ENCODE results near the gene CFAP410. TPM values are rescaled to one million over a fixed set of nuclear protein-coding genes. Genes with fewer than 3 reads are reported as not detected.

The CFAP410 gene
- total RNA-seq, result 6.3 and 7.2 TPM in 2 replicates
- 12.2 and 15.0 TPM in 2 replicates for polyA plus RNA-seq
- polyA plus RNA-seq (2011; cell fraction: cytosol; rRNA removed), result 3.5 and 7.6 TPM in 2 replicates
- 21.7 and 24.7 TPM in 2 replicates for polyA plus RNA-seq (2011; cell fraction: nucleus; rRNA removed)
- 4.7 and 7.1 TPM in 2 replicates for polyA plus RNA-seq (2012)
- 3.0 and 3.7 TPM in 2 replicates for polyA minus RNA-seq
- 6.3 TPM for polyA minus RNA-seq (2011; cell fraction: cytosol; rRNA and poly(A)+ RNA removed)
- polyA minus RNA-seq (2011; cell fraction: nucleus; rRNA and poly(A)+ RNA removed), result 5.0 and 13.1 TPM in 2 replicates
- Bru-seq, nascent RNA, result percentile 37 among the genes with signal in this experiment
- percentile 47 among the genes with signal in this experiment for BruChase-seq, experiment 1, labeled RNA remaining after a 6-hour chase
- percentile 49 among the genes with signal in this experiment for BruChase-seq, experiment 2, labeled RNA remaining after a 2-hour chase
- long read RNA-seq, partial matches to known transcripts, result 4 of 7 reads
- long read RNA-seq, other reads (novel, unspliced or antisense), result 3 of 7 reads

GRCh38 chr21:44338971-44339910, at the start of gene CFAP410:
CFAP410 (minus strand) TSS chr21:44339390; CDS start chr21:44339194, 196 bp downstream.
- Histone ChIP-seq H3K27me3 (ENCODE audit: control insufficient read depth in 2 of 2, insufficient read depth in 2 of 2, low read length in 2 of 2) (no peaks in the 10 kb centered on the region), H3K9ac (replicated peaks; ENCODE audit: extremely low read depth, insufficient read depth, low read length) (peak within 1 kb of the TSS; percentile 94), H3K27ac (ENCODE audit: insufficient read depth, low read depth, low read length) (peak within 1 kb of the TSS; percentile 92), H3K9me1 (replicated peaks; ENCODE audit: control insufficient read depth, extremely low read depth, insufficient read depth, low read length) (no peaks in the 10 kb centered on the region), H2AFZ (ENCODE audit: low read depth, low read length) (peak within 1 kb of the TSS; percentile 93), H3K9me3 (replicated peaks; ENCODE audit: control insufficient read depth, insufficient read depth, low read length) (no peaks in the 10 kb centered on the region), H3K4me3 (replicated peaks in 1 of 3; ENCODE audit: insufficient read depth in 1 of 3, low read depth in 1 of 3, low read length in 3 of 3) (peak within 1 kb of the TSS; percentile 63 to 87 (median 82)), H3K4me1 (ENCODE audit: control insufficient read depth, extremely low read depth, insufficient read depth, low read length) (peaks cover 14% of the 10 kb centered on the region), H3K4me2 (ENCODE audit: insufficient read depth, low read length) (peak within 1 kb of the TSS; percentile 99), H3K79me2 (ENCODE audit: control insufficient read depth, insufficient read depth, low read length) (no peaks in the 10 kb centered on the region), H4K20me1 (replicated peaks; ENCODE audit: control insufficient read depth, extremely low read depth, insufficient read depth, low read length) (no peaks in the 10 kb centered on the region), H3K36me3 (ENCODE audit: control insufficient read depth in 2 of 2, extremely low read depth in 1 of 2, insufficient read depth in 2 of 2, low read length in 2 of 2) (no peaks in the 10 kb centered on the region)
- intact Hi-C loops (cut with micrococcal nuclease) (loop anchor here (1.0 kb wide), 1 partner anchor 140 kb away; no protein-coding TSS in a partner anchor), dilution Hi-C loops (cut with MboI; ENCODE audit: extremely low pct_ligation_motif_present, low sequenced_read_pairs) (no loop called here)
- BruUV-seq (replicated peaks), result TSS peak; percentile 88
- FAIRE-seq (peak; percentile 96), DNase-seq (ENCODE audit: low read depth, low spot score) (peak; percentile 96)
- ChIA-PET CTCF (interaction anchor here (0.9 to 2.5 kb wide), 5 partner anchors 16 to 454 kb away, joined by 3 to 7 read pairs (median 4); no protein-coding TSS in a partner anchor), POLR2A (no interaction called here)
- TF ChIP-seq POLR2AphosphoS5 (IDR thresholded peaks at IDR 0.05; ENCODE audit: insufficient read depth, low read depth, low read length), result peak; percentile 89
- TF ChIP-seq FOS (IDR thresholded peaks at IDR 0.05; ENCODE audit: borderline replicate concordance, insufficient read depth, low read length), result no peak
- peak; percentile 82 for TF ChIP-seq POLR2A (IDR thresholded peaks at IDR 0.05; ENCODE audit: low read depth, low read length)

GRCh38 chr21:44384968-44385367, 45.8 kb upstream of the CFAP410 start:
- no peaks in the 10 kb centered on the region for H3K27me3 ChIP-seq (ENCODE audit: control insufficient read depth in 2 of 2, insufficient read depth in 2 of 2, low read length in 2 of 2)
- TF ChIP-seq MYC (IDR thresholded peaks at IDR 0.05; ENCODE audit: low read depth, low read length), result no peak
- no peak for TF ChIP-seq POLR2A (IDR thresholded peaks at IDR 0.05; ENCODE audit: low read depth, low read length)
- no peak for TF ChIP-seq MAX (IDR thresholded peaks at IDR 0.05; ENCODE audit: insufficient read depth, insufficient read length)
- TF ChIP-seq POLR2AphosphoS5 (IDR thresholded peaks at IDR 0.05; ENCODE audit: insufficient read depth, low read depth, low read length), result no peak
- TF ChIP-seq JUN (IDR thresholded peaks at IDR 0.05; ENCODE audit: borderline replicate concordance, insufficient read depth, insufficient read length, low read depth), result no peak
- no peak for TF ChIP-seq EZH2 (IDR thresholded peaks at IDR 0.05; ENCODE audit: borderline replicate concordance, low read depth, low read length, severe bottlenecking)
- H2AFZ ChIP-seq (ENCODE audit: low read depth, low read length), result no peak overlapping the region
- DNase-seq (ENCODE audit: low read depth, low spot score) (no peak), FAIRE-seq (no peak)
- H4K20me1 ChIP-seq (replicated peaks; ENCODE audit: control insufficient read depth, extremely low read depth, insufficient read depth, low read length), result no peaks in the 10 kb centered on the region
- H3K9ac ChIP-seq (replicated peaks; ENCODE audit: extremely low read depth, insufficient read depth, low read length), result no peak overlapping the region
- intact Hi-C loops (cut with micrococcal nuclease) (no loop called here), dilution Hi-C loops (cut with MboI; ENCODE audit: extremely low pct_ligation_motif_present, low sequenced_read_pairs) (no loop called here)
- no peaks in the 10 kb centered on the region for H3K9me1 ChIP-seq (replicated peaks; ENCODE audit: control insufficient read depth, extremely low read depth, insufficient read depth, low read length)
- no peak overlapping the region for H3K4me3 ChIP-seq (replicated peaks in 1 of 3; ENCODE audit: insufficient read depth in 1 of 3, low read depth in 1 of 3, low read length in 3 of 3)
- no peak overlapping the region for H3K27ac ChIP-seq (ENCODE audit: insufficient read depth, low read depth, low read length)
- no peaks in the 10 kb centered on the region for H3K9me3 ChIP-seq (replicated peaks; ENCODE audit: control insufficient read depth, insufficient read depth, low read length)
- BruUV-seq (replicated peaks), result no TSS peak
- no peaks in the 10 kb centered on the region for H3K4me1 ChIP-seq (ENCODE audit: control insufficient read depth, extremely low read depth, insufficient read depth, low read length)
- POLR2A ChIA-PET, result no interaction called here
- no peaks in the 10 kb centered on the region for H3K36me3 ChIP-seq (ENCODE audit: control insufficient read depth in 2 of 2, extremely low read depth in 1 of 2, insufficient read depth in 2 of 2, low read length in 2 of 2)
- no peaks in the 10 kb centered on the region for H3K79me2 ChIP-seq (ENCODE audit: control insufficient read depth, insufficient read depth, low read length)
- H3K4me2 ChIP-seq (ENCODE audit: insufficient read depth, low read length), result no peak overlapping the region
- CTCF ChIA-PET, result no interaction called here

Data from endothelial cell of umbilical vein (primary cell).